T-helper 17 cell (primary cell): ENCODE data around the gene COL4A3. TPM values are rescaled to one million over a fixed set of nuclear protein-coding genes. Genes with fewer than 3 reads are reported as not detected.
"Not testable (repeated sequence)": the region's sequence is repeated elsewhere in the genome, so short reads cannot be mapped to it uniquely, and the experiment has no call there.

Experiments
- ATAC-seq: fragments of 150-1000 bp; cut with Tn5 transposase; 2 replicates; pipeline ENCODE4 v1.10.0; 2021; ENCODE audit warnings: mild to moderate bottlenecking, moderate library complexity
- DNase-seq, 3 donors: peaks; one replicate each; pipeline versions ENCODE4 v3.0.0 to v3.0.0-alpha.2; 2020 to 2021
- H3K9me3 ChIP-seq: one replicate; pipeline ENCODE4 v1.7.0; 2013; ENCODE audit warnings: low read length, mild to moderate bottlenecking; ENCODE audit not compliant: control insufficient read depth, poor library complexity, severe bottlenecking
- H3K27ac Mint-ChIP-seq: one replicate; pipeline ENCODE4 v1.8.0; 2022; ENCODE audit warnings: mild to moderate bottlenecking, moderate library complexity, mixed read lengths
- H3K27me3 Mint-ChIP-seq: one replicate; pipeline ENCODE4 v1.8.0; 2022; ENCODE audit warnings: mixed read lengths
- H3K36me3 Mint-ChIP-seq: one replicate; pipeline ENCODE4 v1.8.0; 2022; ENCODE audit warnings: low read depth, mixed read lengths
- H3K4me1 Mint-ChIP-seq: one replicate; pipeline ENCODE4 v1.8.0; 2022; ENCODE audit warnings: mild to moderate bottlenecking, mixed read lengths
- H3K4me3 Mint-ChIP-seq: one replicate; pipeline ENCODE4 v1.8.0; 2022; ENCODE audit warnings: mild to moderate bottlenecking, moderate library complexity, mixed read lengths
- total RNA-seq, 4 donors: library from RNA in 2 of 4; stranded (reverse) in 2 of 4; gene quantifications; one replicate each; pipeline ENCODE4 v1.2.3 and lab custom pipeline; 2022 to 2026

COL4A3 gene
- total RNA-seq, 2 donors from 2014 or later: 0.23 to 0.52 TPM

DNA sequence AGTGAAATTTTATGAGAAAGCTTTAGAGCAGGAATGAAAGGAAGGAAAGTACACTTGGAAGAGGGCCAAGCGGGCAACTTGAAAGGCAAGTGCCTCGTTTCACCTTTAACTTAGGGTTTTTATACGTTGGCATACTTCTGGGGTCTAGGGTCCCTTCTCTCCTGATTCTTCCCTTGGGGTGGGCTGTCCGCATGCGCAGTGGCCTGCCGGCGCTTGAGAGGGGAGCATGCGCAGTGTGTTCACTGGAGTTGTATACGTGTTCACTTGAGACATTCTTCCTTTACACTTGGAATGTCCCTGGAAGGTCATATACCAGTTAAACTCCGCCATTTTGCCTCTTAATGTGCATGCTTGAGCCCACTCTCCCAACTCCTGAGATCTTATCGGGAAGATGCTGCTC, 7.4 kb downstream of the COL4A3 start:
- H3K27me3 Mint-ChIP-seq: peaks cover 24% of the 10 kb centered on the region
- not testable (repeated sequence) for DNase-seq, H3K27ac Mint-ChIP-seq, H3K9me3 ChIP-seq, H3K4me3 Mint-ChIP-seq, H3K36me3 Mint-ChIP-seq, H3K4me1 Mint-ChIP-seq, ATAC-seq

DNA sequence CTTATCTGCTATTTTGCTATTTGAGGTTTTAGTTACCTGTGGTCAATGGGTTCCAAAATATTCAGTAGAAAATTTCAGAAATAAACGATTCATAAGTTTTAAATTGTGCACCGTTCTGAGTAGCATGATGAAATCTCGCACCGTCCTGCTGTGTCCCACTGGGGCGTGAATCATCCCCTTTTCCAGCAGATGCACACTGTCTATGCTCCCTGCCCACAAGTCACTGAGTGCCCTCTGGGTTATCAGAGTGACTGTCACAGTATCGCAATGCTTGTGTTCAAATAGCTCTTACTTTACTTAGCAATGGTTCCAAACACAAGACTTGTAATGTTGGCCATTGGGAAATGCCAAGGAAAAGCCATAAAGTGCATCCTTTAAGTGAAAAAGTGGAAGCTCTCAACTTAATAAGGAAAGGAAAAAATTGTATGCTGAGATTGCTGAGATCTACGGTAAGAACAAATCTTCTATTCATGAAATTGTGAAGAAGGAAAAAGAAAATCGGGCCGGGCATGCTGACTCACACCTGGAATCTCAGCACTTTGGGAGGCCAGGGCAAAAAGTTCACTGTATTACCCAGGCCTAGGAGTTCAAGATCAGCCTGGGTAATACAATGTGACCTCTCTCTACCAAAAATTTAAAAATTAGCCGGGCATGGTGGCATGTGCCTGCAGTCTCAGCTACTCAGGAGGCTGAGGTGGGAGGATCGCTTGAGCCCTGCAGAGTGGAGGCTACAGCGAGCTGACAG, 13.3 kb downstream of the COL4A3 start:
- Mint-ChIP-seq H3K27ac (no peak overlapping the region), H3K27me3 (peaks cover 30% of the 10 kb centered on the region), H3K4me3 (no peak overlapping the region), H3K4me1 (peaks cover 2% of the 10 kb centered on the region), H3K36me3 (no peaks in the 10 kb centered on the region)
- ATAC-seq (no peak), DNase-seq (no peak)
- no peaks in the 10 kb centered on the region for H3K9me3 ChIP-seq

DNA sequence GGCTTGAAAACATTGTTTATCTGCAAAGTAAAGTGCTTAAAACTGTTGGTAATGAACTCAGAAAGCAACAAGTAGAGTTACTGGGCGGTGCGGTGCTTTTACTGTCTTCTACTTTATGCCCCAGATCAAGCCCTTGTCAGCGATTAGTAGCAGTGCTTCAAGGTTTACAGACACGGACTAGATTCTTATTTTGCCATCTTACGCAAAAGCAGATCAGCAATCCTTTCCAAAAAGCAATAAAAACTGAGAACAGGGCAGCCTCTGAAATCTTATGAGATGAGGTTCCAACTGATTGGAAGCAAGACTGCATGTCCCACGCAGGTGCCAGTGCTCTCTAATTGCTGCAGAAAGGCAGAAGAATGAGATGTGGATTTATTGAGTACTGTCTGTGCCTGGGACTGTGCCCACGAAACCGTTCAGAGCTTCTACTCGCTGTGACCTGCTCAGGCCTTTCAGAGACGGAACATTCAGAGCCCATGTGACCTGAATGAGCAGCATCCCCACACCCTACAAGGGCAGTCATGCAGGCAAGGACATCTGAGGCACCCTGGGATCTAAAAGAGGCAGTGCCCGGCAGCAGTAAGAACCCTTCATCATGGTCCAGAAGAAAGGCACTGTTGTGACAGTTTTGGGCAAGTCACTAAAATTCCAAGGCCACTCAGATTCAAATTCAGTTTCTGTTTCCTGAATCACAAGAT, 15.7 kb downstream of the COL4A3 start:
- Mint-ChIP-seq H3K27ac (no peak overlapping the region), H3K36me3 (no peaks in the 10 kb centered on the region), H3K4me1 (peaks cover 2% of the 10 kb centered on the region), H3K27me3 (peaks cover 28% of the 10 kb centered on the region), H3K4me3 (no peak overlapping the region)
- DNase-seq (no peak), ATAC-seq (no peak)
- H3K9me3 ChIP-seq: no peaks in the 10 kb centered on the region

DNA sequence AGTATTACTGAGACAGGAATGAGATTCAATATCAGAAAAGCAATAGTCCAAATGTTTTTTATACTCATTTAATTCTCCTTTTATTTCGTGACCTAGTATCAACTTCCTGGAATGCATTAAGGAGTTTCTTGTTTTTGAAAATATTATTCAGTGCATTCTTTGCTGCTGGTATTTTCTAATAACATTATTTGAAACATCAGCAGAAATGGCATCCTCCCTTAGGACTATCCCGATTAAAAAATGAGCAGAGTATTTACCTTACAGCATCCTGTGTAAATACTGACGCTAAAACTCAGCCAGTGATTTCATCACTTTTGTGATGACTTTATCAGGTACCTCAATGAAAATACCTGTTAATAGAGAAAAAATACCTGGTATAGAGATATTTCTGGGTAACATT, 16.3 kb downstream of the COL4A3 start:
- Mint-ChIP-seq H3K36me3 (no peaks in the 10 kb centered on the region), H3K27ac (no peak overlapping the region), H3K4me3 (no peak overlapping the region), H3K27me3 (peaks cover 26% of the 10 kb centered on the region), H3K4me1 (peaks cover 2% of the 10 kb centered on the region)
- ATAC-seq: no peak
- DNase-seq: no peak
- H3K9me3 ChIP-seq: no peaks in the 10 kb centered on the region

DNA sequence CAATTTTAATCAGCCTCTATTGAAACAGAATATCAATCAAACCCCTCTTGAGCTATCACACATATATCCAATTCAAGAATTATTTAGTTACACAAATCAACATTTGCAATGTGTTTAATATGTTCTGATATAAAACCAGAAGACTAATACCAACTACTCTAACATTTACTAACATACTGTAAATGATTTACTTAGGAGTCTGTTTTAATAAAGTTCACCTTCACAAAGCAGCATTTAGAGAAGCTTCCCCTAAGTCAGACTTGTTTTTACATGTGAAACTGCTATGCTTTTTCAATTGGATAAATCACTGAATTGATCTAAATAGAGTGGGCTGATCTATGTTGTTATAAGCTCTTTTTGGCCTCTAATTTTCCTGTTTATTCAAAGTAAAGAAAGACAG, 18.3 kb downstream of the COL4A3 start:
- no peaks in the 10 kb centered on the region for H3K9me3 ChIP-seq
- H3K4me1 Mint-ChIP-seq: peaks cover 2% of the 10 kb centered on the region
- H3K36me3 Mint-ChIP-seq: no peaks in the 10 kb centered on the region
- H3K4me3 Mint-ChIP-seq: no peak overlapping the region
- H3K27ac Mint-ChIP-seq: no peak overlapping the region
- peaks cover 37% of the 10 kb centered on the region for H3K27me3 Mint-ChIP-seq
- DNase-seq (no peak), ATAC-seq (no peak)

DNA sequence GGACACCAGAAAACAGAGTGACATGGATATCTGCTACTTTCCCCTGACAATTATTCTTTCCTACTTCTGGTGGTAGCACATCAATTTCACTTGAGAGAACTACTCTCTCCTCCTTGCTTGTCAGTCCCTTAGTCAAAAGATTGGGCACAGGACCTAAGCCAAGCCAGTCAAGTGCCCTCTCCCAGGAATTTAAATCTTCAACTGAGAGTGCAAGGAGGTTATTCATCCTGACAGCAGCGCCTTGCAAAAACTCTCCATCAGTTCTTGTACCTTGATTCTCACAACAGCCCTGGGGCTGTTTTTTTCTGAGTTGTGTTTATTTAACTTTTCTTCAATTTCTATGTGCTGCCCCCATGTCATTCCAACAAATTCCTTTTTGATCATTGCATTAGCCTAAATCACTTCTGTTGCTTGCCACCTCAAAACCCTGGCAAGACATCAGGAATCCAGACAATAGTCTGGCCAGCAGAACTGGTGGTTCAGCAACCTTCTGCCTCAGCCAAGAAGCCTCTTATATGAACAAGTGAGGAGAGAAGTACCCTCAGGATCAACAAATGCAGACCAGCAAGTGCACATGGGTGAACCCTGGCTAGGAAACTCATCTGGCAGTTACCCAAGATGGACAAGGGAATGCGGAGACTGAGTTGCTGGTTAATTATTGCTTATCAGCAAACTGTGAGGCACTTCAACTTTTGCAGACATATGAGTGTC, 19.4 kb downstream of the COL4A3 start:
- no peaks in the 10 kb centered on the region for H3K36me3 Mint-ChIP-seq
- H3K4me3 Mint-ChIP-seq: no peak overlapping the region
- H3K27ac Mint-ChIP-seq: no peak overlapping the region
- H3K4me1 Mint-ChIP-seq: peaks cover 2% of the 10 kb centered on the region
- H3K27me3 Mint-ChIP-seq: peaks cover 41% of the 10 kb centered on the region
- ATAC-seq: no peak
- no peak for DNase-seq
- H3K9me3 ChIP-seq: no peaks in the 10 kb centered on the region

DNA sequence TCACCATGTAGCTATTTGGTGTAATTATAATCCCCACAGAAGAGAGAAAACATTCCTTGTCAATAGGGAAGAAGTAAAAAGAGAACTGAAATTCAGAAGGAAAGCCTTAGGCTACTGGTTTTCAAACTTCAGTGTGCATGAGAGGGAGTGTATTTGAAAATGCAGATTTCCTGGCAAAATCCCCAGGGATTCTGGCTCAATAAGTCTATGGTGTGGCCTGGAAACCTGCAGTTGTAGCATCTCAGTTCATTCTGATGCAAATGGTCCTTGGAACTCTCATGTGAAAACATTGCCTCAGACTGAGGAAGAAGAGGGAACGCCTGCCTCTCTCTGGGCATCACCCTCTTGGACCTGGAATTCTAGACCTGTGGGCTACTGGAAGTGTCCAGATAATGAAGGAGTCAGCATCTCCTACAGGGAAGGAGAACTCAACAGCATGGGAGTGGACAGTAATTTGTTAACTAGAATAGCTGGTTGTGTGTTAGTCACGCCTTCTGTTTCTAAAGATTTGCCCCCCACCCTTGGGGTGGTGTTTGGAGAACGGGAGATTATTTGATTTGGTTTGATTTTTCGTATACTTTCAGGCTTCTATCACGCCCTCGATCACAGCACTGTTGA, 21.3 kb downstream of the COL4A3 start:
- no peaks in the 10 kb centered on the region for H3K9me3 ChIP-seq
- Mint-ChIP-seq H3K4me3 (no peak overlapping the region), H3K27ac (no peak overlapping the region), H3K4me1 (no peaks in the 10 kb centered on the region), H3K36me3 (no peaks in the 10 kb centered on the region), H3K27me3 (peaks cover 34% of the 10 kb centered on the region)
- no peak for DNase-seq
- ATAC-seq: no peak

DNA sequence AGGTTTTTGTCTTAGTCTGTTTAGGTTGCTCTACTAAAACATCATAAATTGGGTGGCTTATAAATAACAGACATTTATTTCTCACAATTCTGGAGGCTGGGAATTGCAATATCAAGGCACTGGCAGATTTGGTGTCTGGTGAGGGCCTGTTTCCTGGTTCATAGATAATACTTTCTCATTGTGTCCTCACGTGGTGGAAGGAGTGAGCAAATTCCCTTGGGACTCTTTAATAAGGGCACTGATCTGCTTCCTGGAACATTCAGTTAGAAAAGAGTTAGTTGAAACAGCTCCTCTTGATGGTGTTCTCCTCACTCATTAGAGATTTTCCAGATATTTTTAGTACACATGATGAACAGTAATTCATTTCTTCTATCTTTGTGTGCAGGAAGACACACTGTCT, 22.3 kb downstream of the COL4A3 start:
- no peak for DNase-seq
- no peak overlapping the region for H3K4me3 Mint-ChIP-seq
- H3K36me3 Mint-ChIP-seq: no peaks in the 10 kb centered on the region
- H3K4me1 Mint-ChIP-seq: no peaks in the 10 kb centered on the region
- H3K27ac Mint-ChIP-seq: no peak overlapping the region
- no peak for ATAC-seq
- H3K9me3 ChIP-seq: no peaks in the 10 kb centered on the region
- peaks cover 40% of the 10 kb centered on the region for H3K27me3 Mint-ChIP-seq

DNA sequence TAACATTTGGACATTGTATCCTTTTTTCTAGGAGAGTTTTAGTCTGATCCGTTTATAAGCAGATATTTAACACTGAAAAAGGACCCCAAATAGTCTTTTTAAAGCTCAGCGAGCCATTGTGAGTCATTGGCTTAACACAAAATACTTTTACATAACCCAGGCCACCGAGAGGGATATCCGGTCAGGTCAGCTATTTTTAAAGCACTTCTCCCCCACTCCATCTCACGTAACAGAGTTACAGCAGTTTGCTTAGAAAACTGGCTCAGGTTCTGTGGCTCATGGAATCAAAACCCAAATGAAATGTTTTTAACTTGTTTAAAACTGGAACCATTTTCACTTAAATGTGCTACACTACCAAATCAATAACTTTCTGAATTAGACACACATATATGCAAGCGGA, 23.9 kb downstream of the COL4A3 start:
- H3K27ac Mint-ChIP-seq: no peak overlapping the region
- no peak overlapping the region for H3K4me3 Mint-ChIP-seq
- H3K4me1 Mint-ChIP-seq: no peaks in the 10 kb centered on the region
- no peaks in the 10 kb centered on the region for H3K9me3 ChIP-seq
- ATAC-seq: no peak
- no peaks in the 10 kb centered on the region for H3K36me3 Mint-ChIP-seq
- peaks cover 40% of the 10 kb centered on the region for H3K27me3 Mint-ChIP-seq
- no peak for DNase-seq

DNA sequence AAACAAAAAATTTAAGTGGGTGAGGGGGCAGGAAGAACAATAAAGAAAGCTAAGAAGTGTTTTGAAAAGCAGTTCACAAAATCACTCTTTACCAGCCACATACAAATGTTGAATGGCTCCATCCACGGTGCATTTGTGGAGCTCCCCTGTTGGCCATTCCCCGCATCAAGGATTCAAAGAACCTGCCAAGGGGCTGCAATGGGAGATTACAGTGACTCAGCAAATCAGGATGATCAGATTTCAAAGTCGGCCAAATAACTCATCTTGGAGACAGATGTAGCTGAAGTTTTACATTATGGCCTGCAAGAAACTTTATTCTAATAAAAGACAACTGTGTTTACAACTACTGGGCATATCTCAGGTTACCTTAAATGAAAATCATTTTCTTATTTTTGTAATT, 26.9 kb downstream of the COL4A3 start:
- ATAC-seq: no peak

DNA sequence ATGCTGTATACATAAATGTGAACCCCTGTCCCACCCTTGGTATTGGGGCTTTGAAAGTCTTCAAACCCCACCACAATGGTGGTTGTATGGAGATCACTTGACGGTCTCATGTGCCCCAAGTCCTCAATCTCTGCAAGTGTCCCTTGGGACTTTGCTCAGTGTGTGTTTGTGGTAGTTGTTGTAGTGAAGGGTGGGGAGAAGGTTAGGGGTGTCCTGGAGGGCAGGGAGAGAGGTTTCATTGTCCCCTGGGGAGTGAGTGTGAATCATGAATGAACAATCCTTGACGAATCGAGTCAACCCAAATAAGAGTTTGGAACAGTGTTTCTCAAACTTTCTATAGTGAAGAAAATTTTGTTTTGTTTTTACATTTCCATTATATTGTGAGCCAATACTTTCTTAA, 28.1 kb downstream of the COL4A3 start:
- no peak overlapping the region for H3K27ac Mint-ChIP-seq
- no peak for ATAC-seq
- no peaks in the 10 kb centered on the region for H3K4me1 Mint-ChIP-seq

More for the DNA sequence above, 26.9 kb downstream of the COL4A3 start:
- Mint-ChIP-seq H3K4me3 (no peak overlapping the region), H3K36me3 (peaks cover 2% of the 10 kb centered on the region), H3K4me1 (no peaks in the 10 kb centered on the region), H3K27me3 (peaks cover 31% of the 10 kb centered on the region), H3K27ac (no peak overlapping the region)
- DNase-seq: no peak
- no peaks in the 10 kb centered on the region for H3K9me3 ChIP-seq

DNA sequence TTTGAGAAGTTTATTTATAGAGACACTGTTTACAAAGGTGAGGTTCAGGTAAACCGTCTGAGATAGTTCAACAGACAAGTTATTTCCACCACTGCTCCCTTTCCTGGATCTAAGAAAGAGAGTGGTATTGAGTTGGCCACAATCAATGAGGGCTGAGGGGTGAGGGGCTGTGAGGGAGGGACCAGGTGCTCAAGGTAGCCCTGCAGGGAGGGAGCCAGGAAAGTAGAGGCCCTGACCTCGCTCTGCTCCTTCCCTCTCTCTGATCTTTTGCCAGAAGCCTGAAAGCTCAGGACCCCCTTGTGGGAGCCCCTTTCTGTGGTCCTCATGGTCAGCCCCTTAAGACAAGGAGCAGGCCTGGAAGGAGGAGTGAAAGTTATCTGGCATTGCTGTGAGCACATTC, 29.8 kb downstream of the COL4A3 start:
- Mint-ChIP-seq H3K27ac (no peak overlapping the region), H3K27me3 (peaks cover 12% of the 10 kb centered on the region), H3K36me3 (peaks cover 2% of the 10 kb centered on the region), H3K4me1 (peaks cover 5% of the 10 kb centered on the region), H3K4me3 (no peak overlapping the region)
- H3K9me3 ChIP-seq: no peaks in the 10 kb centered on the region
- DNase-seq (no peak), ATAC-seq (no peak)

More for the DNA sequence above, 28.1 kb downstream of the COL4A3 start:
- no peak for DNase-seq
- no peak overlapping the region for H3K4me3 Mint-ChIP-seq
- no peaks in the 10 kb centered on the region for H3K9me3 ChIP-seq
- H3K27me3 Mint-ChIP-seq: peaks cover 24% of the 10 kb centered on the region
- peaks cover 2% of the 10 kb centered on the region for H3K36me3 Mint-ChIP-seq

DNA sequence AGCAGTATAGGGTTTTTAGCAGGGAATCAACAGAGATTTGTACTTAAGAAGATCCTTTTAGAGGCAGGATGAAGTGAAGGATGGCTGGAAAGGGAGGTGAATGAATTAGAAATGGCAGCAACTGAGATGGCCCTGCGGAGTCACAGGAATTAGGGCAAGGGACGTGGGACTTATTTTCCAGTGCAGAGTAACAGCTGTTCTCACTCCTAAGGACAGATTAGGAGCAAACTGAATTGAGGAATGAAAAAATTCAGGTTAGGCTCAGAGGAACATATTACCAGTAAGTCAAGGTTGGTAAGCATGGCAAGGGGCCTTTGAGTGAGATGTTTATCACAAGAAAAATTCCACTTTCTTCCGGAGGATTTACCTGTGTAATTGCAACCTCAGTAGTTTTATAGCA, 34.4 kb downstream of the COL4A3 start:
- peaks cover 5% of the 10 kb centered on the region for H3K4me1 Mint-ChIP-seq
- H3K36me3 Mint-ChIP-seq: no peaks in the 10 kb centered on the region
- ATAC-seq (no peak), DNase-seq (no peak)
- H3K27ac Mint-ChIP-seq: no peak overlapping the region
- H3K4me3 Mint-ChIP-seq: no peak overlapping the region
- peaks cover 5% of the 10 kb centered on the region for H3K27me3 Mint-ChIP-seq
- H3K9me3 ChIP-seq: no peaks in the 10 kb centered on the region
